ENCODE measurements around the gene NRG3. TPM values are rescaled to one million over a fixed set of nuclear protein-coding genes. Genes with fewer than 3 reads are reported as not detected.

The NRG3 gene
- total and polyA plus RNA-seq, 2 of the 4 experiments (the other 2 are of a cell fraction): not detected

DNA sequence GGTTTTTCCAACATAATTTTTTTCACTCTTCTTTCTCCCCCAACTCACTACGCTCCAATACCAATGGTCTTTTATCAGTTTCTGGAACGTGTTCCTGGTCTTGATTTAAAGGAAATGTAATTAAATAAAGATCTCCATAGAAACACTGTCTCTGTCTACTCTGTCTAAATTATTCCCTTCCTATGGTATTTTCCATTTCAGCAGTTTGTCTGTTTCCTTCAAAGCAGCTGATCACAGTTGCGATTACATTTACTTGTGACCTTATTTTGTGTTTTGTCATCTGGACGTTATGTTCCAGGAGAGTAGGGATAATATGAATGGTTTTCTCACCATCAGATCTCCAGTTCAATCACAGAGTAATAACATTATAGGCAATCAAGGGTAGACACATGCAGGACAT is 359.2 kb downstream of the NRG3 start:
- intact Hi-C loops (cut with micrococcal nuclease): no loop called here

More for the DNA sequence above, 359.2 kb downstream of the NRG3 start:
- no peak overlapping the region for H2AK5ac ChIP-seq (ENCODE audit: low read depth, low read length)
- no peak overlapping the region for H3K27ac ChIP-seq (ENCODE audit: insufficient read depth, low read length)
- H3K79me1 ChIP-seq (ENCODE audit: low read depth in 1 of 2, low read length in 2 of 2): no peaks in the 10 kb centered on the region
- H2BK5ac ChIP-seq (ENCODE audit: low read depth, low read length, poor library complexity, severe bottlenecking): no peak overlapping the region
- H2AK9ac ChIP-seq (replicated peaks; ENCODE audit: low read depth, low read length, poor library complexity): no peak overlapping the region
- no peak overlapping the region for H3K14ac ChIP-seq (replicated peaks; ENCODE audit: low read depth, low read length)
- H3K4ac ChIP-seq (ENCODE audit: low read depth, low read length): no peak overlapping the region
- H3K4me2 ChIP-seq (ENCODE audit: low read depth, low read length): no peak overlapping the region
- dilution Hi-C loops (cut with HindIII; ENCODE audit: low sequenced_read_pairs, unreplicated experiment): no loop called here
- H3K4me1 ChIP-seq (ENCODE audit: control insufficient read depth, insufficient read depth, low read length): no peaks in the 10 kb centered on the region
- H3K9ac ChIP-seq (ENCODE audit: low read depth, low read length): no peak overlapping the region
- BruUV-seq (replicated peaks): no TSS peak
- ATAC-seq (ENCODE audit: low read depth) (no peak), DNase-seq (no peak)
- no peak overlapping the region for H2BK120ac ChIP-seq (ENCODE audit: low read depth, low read length)
- no peak overlapping the region for H2BK20ac ChIP-seq (ENCODE audit: low read depth, low read length)
- no peak overlapping the region for H3K56ac ChIP-seq (ENCODE audit: extremely low read depth, insufficient read depth, low read length)
- no peak overlapping the region for H4K8ac ChIP-seq (ENCODE audit: low read depth in 2 of 2, low read length in 2 of 2)
- no peak overlapping the region for H3K18ac ChIP-seq (ENCODE audit: low read depth, low read length)
- no peak overlapping the region for H4K5ac ChIP-seq (ENCODE audit: low read depth, low read length)
- H2BK15ac ChIP-seq (ENCODE audit: low read depth, low read length): no peak overlapping the region
- H3K4me3 ChIP-seq (ENCODE audit: insufficient read depth, low read depth, low read length): no peak overlapping the region
- no peaks in the 10 kb centered on the region for H3K9me1 ChIP-seq (ENCODE audit: insufficient read depth, low read length)
- peaks cover 3% of the 10 kb centered on the region; the same call in 1 of the 2 replicates for H3K9me3 ChIP-seq (ENCODE audit: control insufficient read depth, insufficient read depth, low read length)
- H2AFZ ChIP-seq (replicated peaks; ENCODE audit: low read length, poor library complexity): no peak overlapping the region
- H4K91ac ChIP-seq (ENCODE audit: insufficient read depth, low read depth, low read length): no peak overlapping the region
- H3K23ac ChIP-seq (ENCODE audit: low read depth, low read length): no peak overlapping the region
- no peaks in the 10 kb centered on the region for H3K36me3 ChIP-seq (ENCODE audit: control insufficient read depth, insufficient read depth, low read length)
- no peaks in the 10 kb centered on the region for H3K27me3 ChIP-seq (ENCODE audit: control insufficient read depth, insufficient read depth, low read length)
- TF ChIP-seq, protein P1, sequence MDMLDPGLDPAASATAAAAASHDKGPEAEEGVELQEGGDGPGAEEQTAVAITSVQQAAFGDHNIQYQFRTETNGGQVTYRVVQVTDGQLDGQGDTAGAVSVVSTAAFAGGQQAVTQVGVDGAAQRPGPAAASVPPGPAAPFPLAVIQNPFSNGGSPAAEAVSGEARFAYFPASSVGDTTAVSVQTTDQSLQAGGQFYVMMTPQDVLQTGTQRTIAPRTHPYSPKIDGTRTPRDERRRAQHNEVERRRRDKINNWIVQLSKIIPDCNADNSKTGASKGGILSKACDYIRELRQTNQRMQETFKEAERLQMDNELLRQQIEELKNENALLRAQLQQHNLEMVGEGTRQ (IDR thresholded peaks at IDR 0.05; ENCODE audit: low read depth, low read length): no peak
- TF ChIP-seq MAFK (IDR thresholded peaks at IDR 0.05; ENCODE audit: low read depth, low read length): no peak
- TF ChIP-seq CEBPB (IDR thresholded peaks at IDR 0.05; ENCODE audit: low read depth, low read length): no peak
- TF ChIP-seq, protein P2, sequence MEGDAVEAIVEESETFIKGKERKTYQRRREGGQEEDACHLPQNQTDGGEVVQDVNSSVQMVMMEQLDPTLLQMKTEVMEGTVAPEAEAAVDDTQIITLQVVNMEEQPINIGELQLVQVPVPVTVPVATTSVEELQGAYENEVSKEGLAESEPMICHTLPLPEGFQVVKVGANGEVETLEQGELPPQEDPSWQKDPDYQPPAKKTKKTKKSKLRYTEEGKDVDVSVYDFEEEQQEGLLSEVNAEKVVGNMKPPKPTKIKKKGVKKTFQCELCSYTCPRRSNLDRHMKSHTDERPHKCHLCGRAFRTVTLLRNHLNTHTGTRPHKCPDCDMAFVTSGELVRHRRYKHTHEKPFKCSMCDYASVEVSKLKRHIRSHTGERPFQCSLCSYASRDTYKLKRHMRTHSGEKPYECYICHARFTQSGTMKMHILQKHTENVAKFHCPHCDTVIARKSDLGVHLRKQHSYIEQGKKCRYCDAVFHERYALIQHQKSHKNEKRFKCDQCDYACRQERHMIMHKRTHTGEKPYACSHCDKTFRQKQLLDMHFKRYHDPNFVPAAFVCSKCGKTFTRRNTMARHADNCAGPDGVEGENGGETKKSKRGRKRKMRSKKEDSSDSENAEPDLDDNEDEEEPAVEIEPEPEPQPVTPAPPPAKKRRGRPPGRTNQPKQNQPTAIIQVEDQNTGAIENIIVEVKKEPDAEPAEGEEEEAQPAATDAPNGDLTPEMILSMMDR (conservative IDR thresholded peaks at IDR 0.05; ENCODE audit: low read depth, low read length): no peak
- no peak for TF ChIP-seq CHD1 (IDR thresholded peaks at IDR 0.05; ENCODE audit: low read depth, low read length)
- TF ChIP-seq SMC3 (IDR thresholded peaks at IDR 0.05; ENCODE audit: low read depth, low read length): no peak
- TF ChIP-seq MXI1 (IDR thresholded peaks at IDR 0.05; ENCODE audit: borderline replicate concordance, low read depth, low read length): no peak
- no peak for TF ChIP-seq RCOR1 (IDR thresholded peaks at IDR 0.05; ENCODE audit: insufficient replicate concordance, low read length)
- no peak for TF ChIP-seq RFX5 (IDR thresholded peaks at IDR 0.05; ENCODE audit: low read depth, low read length)
- TF ChIP-seq NFE2L2 (IDR thresholded peaks at IDR 0.05; ENCODE audit: low read depth, low read length): no peak
- no peak for TF ChIP-seq RAD21 (IDR thresholded peaks at IDR 0.05; ENCODE audit: low read length)
- TF ChIP-seq POLR2A (IDR thresholded peaks at IDR 0.05; ENCODE audit: low read depth, low read length): no peak
- no peak for TF ChIP-seq FOS (IDR thresholded peaks at IDR 0.05; ENCODE audit: low read depth, low read length)
- no peak for TF ChIP-seq BHLHE40 (IDR thresholded peaks at IDR 0.05; ENCODE audit: low read depth, low read length)
- TF ChIP-seq, protein P3, sequence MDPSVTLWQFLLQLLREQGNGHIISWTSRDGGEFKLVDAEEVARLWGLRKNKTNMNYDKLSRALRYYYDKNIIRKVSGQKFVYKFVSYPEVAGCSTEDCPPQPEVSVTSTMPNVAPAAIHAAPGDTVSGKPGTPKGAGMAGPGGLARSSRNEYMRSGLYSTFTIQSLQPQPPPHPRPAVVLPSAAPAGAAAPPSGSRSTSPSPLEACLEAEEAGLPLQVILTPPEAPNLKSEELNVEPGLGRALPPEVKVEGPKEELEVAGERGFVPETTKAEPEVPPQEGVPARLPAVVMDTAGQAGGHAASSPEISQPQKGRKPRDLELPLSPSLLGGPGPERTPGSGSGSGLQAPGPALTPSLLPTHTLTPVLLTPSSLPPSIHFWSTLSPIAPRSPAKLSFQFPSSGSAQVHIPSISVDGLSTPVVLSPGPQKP (IDR thresholded peaks at IDR 0.05; ENCODE audit: borderline replicate concordance, low read depth, low read length): no peak
- no peak for TF ChIP-seq MAZ (IDR thresholded peaks at IDR 0.05; ENCODE audit: borderline replicate concordance, low read depth, low read length)
- no CpG with 5 or more reads among the region's 4 CpGs for WGBS, 2 experiments (ENCODE audit: extremely low coverage in 2 of 2, insufficient read length in 1 of 2)
- CTCF ChIA-PET: no interaction called here
- in situ Hi-C loops (cut with MboI; ENCODE audit: low sequenced_read_pairs): no loop called here
- H4K20me1 ChIP-seq (ENCODE audit: insufficient read depth, low read length): no peaks in the 10 kb centered on the region
- POLR2A ChIA-PET (ENCODE audit: unreplicated experiment): no interaction called here

Measured in IMR-90 (cell line).